Kasumi-1 (cell line): ENCODE results near the gene CST8.

Experiments
- DNase-seq, 2 experiments: peaks; one replicate each; lab custom pipeline; 2025; lab: John Stamatoyannopoulos, UW

CST8 gene

GRCh38 chr20:23476015-23476754 lies 14.7 kb upstream of the CST8 start:
- no peak for DNase-seq

DNA sequence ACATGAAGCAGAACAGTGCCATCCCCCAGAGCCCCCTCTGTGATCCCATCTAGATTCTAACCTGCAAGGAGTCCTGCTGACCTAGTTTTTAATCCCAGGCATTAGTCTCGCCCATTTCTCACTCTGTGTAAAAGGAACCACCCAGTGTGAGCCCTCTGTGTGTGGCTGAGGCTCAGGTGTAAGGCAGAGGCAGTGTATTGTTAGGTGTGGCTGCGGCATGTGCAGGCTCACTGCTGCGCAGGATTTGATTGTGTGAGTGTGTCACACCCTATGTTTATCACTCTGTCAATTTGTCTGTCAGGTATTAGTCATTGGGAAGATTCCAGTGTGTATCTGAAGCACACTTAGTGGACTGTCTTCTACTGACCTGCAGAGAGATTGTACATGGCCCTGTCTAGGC lies 13.7 kb upstream of the CST8 start:
- no peak for DNase-seq

- no peak for DNase-seq
These were observed 11.9 kb upstream of the CST8 start for GRCh38 chr20:23479043-23479442.

DNA sequence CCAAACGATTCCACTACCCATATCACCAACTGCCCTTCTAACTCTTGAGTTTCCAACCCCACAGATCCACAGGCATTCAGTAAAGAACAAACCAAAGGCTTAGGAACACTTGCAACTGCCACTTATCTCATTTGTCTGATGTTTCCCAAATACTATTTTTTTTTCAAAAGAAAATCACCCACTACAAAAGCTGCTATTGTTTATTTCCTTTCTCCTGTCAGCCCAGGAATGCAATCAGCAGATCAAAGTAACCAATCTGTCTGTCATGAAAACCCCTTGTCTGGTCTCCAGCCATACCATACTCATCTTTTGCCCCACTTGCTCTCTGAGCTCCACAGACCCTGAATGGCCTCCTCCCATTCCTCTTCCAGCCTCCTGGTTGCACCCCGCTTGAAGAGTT lies 8.8 kb upstream of the CST8 start:
- DNase-seq = no peak

- DNase-seq = no peak
These were observed 6.8 kb upstream of the CST8 start for GRCh38 chr20:23484081-23484480.

- DNase-seq = no peak
These were observed 2.4 kb upstream of the CST8 start for GRCh38 chr20:23488470-23488869.

- DNase-seq = no peak
These were observed 1.9 kb upstream of the CST8 start for GRCh38 chr20:23488996-23489395.

- DNase-seq = no peak
These were observed 1.4 kb downstream of the CST8 start for GRCh38 chr20:23492292-23492691.

DNA sequence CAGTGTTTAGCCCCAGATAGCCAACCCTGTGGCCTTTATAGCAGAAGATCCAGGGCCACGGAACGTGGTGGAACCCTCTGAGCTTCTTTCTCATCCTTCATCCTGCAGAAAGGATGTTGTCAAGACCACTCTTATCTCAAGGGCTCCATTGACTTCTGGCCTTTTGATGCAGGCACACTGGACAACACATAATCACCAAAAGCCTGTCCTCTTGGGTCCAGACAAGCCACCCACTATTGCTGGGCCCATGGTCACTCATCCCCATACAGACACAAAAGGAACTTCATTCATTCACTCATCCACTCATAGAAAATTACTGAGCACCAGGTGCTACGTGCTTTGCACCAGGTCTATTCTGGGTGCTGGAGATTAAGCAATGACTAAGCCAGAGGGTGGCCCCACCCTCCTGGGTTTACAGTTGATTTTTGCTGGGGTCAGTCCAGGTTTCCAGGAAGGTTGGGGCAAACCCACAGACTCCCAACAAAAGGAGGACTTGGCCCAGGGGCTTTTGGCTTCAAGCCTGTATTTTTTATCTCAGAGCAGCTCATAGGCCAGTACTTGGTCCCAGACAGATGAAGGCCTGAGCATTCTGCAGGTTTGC lies 2.4 kb downstream of the CST8 start:
- DNase-seq = no peak

DNA sequence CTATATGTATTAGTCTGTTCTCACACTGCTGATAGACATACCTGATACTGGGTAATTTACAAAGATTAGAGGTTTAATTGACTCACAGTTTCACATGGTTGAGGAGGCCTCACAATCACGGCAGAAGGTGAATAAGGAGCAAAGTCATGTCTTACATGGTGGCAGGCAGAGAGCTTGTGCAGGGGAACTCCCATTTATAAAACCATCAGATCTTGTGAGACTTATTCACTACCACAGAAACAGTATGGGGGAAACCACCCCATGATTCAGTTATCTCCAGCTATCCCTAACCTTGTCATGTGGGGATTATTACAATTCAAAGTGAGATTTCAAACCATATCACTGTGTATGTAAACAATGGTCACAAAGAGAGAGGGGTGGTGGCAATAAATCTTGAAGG lies 6.6 kb downstream of the CST8 start:
- DNase-seq = no peak

DNA sequence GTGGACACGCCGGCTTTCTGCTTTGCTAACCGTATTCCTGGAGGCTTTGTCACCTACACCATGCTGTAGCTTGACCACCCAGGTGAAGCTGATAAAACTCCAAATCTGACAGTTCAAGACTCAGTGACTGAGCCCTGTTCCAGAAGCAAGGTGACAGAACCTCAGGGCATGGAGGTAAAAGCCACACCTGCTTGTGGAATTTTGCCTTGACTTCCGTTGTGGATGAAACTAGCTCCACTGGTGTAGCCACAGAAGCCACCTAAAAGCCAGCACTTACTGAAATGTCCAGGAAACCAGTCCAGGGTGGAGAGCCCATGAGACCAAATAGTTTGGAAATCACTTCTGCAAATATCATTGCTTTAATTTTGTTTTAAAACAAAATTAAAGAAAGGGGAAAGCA lies 11.0 kb downstream of the CST8 start:
- DNase-seq = no peak

DNA sequence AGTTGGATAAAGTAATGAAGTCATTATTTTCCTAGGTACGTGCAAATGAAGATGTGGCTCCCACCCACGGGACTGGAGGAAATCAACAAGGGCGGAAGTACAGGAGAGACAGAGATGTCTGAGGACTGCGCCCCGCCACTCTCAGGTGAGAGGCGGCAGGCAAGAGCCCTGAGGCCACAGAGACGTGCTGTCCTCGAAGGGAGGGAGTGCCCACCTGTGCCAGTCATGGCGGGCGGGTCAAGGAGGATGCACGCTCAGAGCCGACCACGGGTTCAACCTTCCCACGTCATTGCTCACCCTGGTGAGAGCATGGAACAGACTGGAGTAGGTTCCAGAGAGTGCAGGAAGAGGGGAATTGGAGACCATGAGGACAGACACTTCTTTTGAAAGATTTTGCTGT lies 12.7 kb downstream of the CST8 start:
- DNase-seq = no peak

- no peak for DNase-seq
These were observed 16.4 kb downstream of the CST8 start for GRCh38 chr20:23507346-23507745.

GRCh38 chr20:23508449-23509229 lies 17.7 kb downstream of the CST8 start:
- DNase-seq = no peak

GRCh38 chr20:23509247-23509913 lies 18.5 kb downstream of the CST8 start:
- no peak for DNase-seq

DNA sequence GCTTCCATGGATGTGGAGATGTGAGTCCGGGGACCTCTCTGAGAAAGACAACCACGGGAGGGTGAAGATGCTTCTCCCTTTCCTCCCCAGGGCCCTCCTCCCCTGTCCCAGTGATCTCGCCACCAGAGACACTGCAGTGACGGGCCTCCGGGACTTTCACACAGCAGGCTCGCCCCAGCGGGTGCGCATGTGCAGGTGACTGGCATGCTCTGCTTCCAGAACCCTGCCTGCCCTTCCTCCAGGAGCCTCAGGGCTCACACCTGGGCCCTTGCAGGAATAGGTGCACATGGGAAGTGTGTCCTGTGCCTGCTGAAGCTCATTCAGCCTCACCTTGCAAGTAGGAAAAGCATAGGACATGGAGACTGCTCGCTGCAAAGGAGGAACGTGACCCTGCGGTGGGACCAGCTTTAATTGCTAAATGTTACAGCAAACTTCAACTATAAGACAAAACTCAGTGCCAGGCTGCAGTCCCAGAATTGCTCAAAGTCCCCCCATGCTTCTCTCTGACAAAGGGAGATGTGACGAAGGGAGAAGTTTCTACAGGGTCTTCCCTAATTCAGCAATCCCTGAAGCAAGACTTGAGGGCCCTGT lies 19.2 kb downstream of the CST8 start:
- no peak for DNase-seq

GRCh38 chr20:23513164-23513563 lies 22.2 kb downstream of the CST8 start:
- no peak for DNase-seq

DNA sequence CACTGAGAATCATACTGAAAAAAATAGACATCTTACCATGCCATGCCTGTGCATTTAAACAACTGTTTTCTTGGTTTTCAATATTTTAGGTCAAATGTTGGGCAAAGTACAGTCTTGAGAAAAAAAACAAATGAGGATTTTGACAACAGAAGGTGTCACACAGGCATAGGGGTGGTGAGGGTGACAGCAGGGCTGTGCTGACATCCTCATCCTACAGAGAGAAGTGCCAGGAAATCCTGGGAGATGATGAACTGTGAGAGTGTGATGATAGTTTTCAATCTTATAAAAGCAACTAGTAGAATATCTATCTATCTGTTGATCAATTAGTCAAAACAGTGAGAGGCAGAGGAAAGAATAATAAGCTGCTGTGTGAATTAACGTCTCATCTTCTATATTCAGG lies 23.9 kb downstream of the CST8 start:
- no peak for DNase-seq

GRCh38 chr20:23515250-23515939 lies 24.5 kb downstream of the CST8 start:
- DNase-seq = no peak

DNA sequence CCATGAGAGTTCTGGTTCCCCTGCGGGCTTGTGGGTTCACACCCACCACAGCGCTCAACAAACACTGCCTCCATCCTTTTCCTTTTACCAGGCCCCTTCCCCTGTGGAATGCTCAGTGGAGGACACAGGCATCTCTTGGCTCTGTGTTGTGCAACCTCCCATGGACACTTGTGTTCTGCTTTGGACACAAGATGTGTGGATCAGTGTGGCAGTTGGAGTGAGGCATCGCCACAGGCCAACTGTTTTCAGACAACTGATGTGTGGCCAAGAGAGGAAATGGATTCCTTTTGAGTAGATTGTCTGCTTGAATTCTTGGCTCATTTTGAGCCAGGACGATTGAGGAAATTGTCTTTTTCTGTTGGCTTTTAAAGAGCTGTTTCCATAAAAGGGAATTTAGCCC lies 26.8 kb downstream of the CST8 start:
- DNase-seq = no peak

- no peak for DNase-seq
These were observed 28.6 kb downstream of the CST8 start for GRCh38 chr20:23519556-23519955.

GRCh38 chr20:23520185-23520584 lies 29.3 kb downstream of the CST8 start:
- no peak for DNase-seq
